ENCODE data around the gene ZDHHC19.
"Not testable (repeated sequence)": the region's sequence is repeated elsewhere in the genome, so short reads cannot be mapped to it uniquely, and the experiment has no call there.

The ZDHHC19 gene

GRCh38 chr3:196215493-196216020 is 4.4 kb upstream of the ZDHHC19 start:
- Histone ChIP-seq H3K79me2 (ENCODE audit: low read length) (no peaks in the 10 kb centered on the region), H3K4me2 (ENCODE audit: low read depth, low read length) (no peak overlapping the region), H3K9me3 (replicated peaks; ENCODE audit: insufficient read depth, low read length) (no peaks in the 10 kb centered on the region), H3K9ac (ENCODE audit: low read length) (no peak overlapping the region), H3K4me1 (ENCODE audit: low read length) (peaks cover 9% of the 10 kb centered on the region; the same call in 1 of the 2 replicates), H4K20me1 (ENCODE audit: insufficient read depth, low read length) (no peaks in the 10 kb centered on the region), H2AFZ (ENCODE audit: low read length) (no peak overlapping the region), H3K27ac (ENCODE audit: low read length) (no peak overlapping the region), H3K9me2 (replicated peaks; ENCODE audit: insufficient read depth, low read length) (no peaks in the 10 kb centered on the region), H3K4me3 (ENCODE audit: low read length) (no peak overlapping the region), H3F3A (ENCODE audit: insufficient read depth, low read length) (no peaks in the 10 kb centered on the region), H3K36me3 (replicated peaks; ENCODE audit: insufficient read depth, low read length) (no peaks in the 10 kb centered on the region), H3K27me3 (replicated peaks; ENCODE audit: insufficient read depth, low read length) (peaks cover 3% of the 10 kb centered on the region; the same call in 1 of the 2 replicates)
- TF ChIP-seq CTCF (IDR thresholded peaks at IDR 0.05; ENCODE audit: low read length): no peak
- no peak for TF ChIP-seq EZH2 (optimal IDR thresholded peaks at IDR 0.05; ENCODE audit: low read depth, low read length)
- TF ChIP-seq EZH2phosphoT487 (IDR thresholded peaks at IDR 0.05; ENCODE audit: low read length): no peak
- no peak for DNase-seq

DNA sequence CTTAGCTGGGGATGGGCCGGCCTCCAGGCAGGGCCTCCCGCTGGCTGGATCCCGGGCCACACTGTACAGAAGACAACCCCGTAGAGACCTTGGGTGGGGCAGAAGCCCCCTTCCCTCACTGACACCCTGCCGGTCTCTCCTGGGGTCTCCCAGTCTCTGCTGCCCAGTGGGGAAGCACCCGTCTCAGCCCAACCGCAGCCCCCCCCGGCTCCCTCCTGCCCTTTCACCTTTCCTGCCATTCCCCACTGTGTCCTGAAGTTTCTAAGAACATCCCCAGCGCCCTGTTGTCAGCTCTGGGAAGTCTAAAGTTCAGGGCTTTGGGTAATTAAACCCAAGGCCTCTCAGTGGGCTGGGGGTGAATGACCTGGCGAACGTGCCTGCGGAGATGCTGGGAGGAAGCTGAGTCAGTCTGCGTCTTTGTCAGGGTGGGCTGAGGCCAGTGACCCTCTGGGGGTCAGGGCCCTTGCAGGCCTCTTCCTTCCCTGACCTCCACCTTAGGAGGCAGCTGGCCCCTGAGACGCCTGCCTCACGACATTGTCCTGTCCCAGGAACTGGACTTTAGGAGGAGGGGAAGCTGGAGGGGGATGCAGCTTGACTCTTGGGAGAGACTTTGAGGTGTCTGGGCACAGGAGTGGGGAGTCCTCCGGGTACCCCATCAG is 3.7 kb upstream of the ZDHHC19 start:
- Histone ChIP-seq H3K27me3 (replicated peaks; ENCODE audit: insufficient read depth, low read length) (peaks cover 3% of the 10 kb centered on the region; the same call in 1 of the 2 replicates), H3K9me3 (replicated peaks; ENCODE audit: insufficient read depth, low read length) (no peaks in the 10 kb centered on the region), H3K27ac (ENCODE audit: low read length) (no peak overlapping the region), H3K9ac (ENCODE audit: low read length) (no peak overlapping the region), H4K20me1 (ENCODE audit: insufficient read depth, low read length) (no peaks in the 10 kb centered on the region), H3K36me3 (replicated peaks; ENCODE audit: insufficient read depth, low read length) (no peaks in the 10 kb centered on the region), H3K79me2 (ENCODE audit: low read length) (no peaks in the 10 kb centered on the region), H3F3A (ENCODE audit: insufficient read depth, low read length) (no peaks in the 10 kb centered on the region), H3K9me2 (replicated peaks; ENCODE audit: insufficient read depth, low read length) (no peaks in the 10 kb centered on the region), H2AFZ (ENCODE audit: low read length) (no peak overlapping the region), H3K4me2 (ENCODE audit: low read depth, low read length) (no peak overlapping the region), H3K4me1 (ENCODE audit: low read length) (peaks cover 9% of the 10 kb centered on the region; the same call in 1 of the 2 replicates), H3K4me3 (ENCODE audit: low read length) (no peak overlapping the region)
- DNase-seq: no peak
- TF ChIP-seq EZH2phosphoT487 (IDR thresholded peaks at IDR 0.05; ENCODE audit: low read length): no peak
- TF ChIP-seq CTCF (IDR thresholded peaks at IDR 0.05; ENCODE audit: low read length): no peak
- no peak for TF ChIP-seq EZH2 (optimal IDR thresholded peaks at IDR 0.05; ENCODE audit: low read depth, low read length)

- not testable (repeated sequence) for H3K36me3 ChIP-seq (replicated peaks; ENCODE audit: insufficient read depth, low read length)
These were observed 1.1 kb downstream of the ZDHHC19 start for GRCh38 chr3:196209944-196210672.

More at GRCh38 chr3:196209944-196210672, 1.1 kb downstream of the ZDHHC19 start:
- H3F3A ChIP-seq (ENCODE audit: insufficient read depth, low read length); H3K4me3 ChIP-seq (ENCODE audit: low read length); H3K9ac ChIP-seq (ENCODE audit: low read length); H3K9me3 ChIP-seq (replicated peaks; ENCODE audit: insufficient read depth, low read length); H3K4me2 ChIP-seq (ENCODE audit: low read depth, low read length); H3K27ac ChIP-seq (ENCODE audit: low read length); H3K27me3 ChIP-seq (replicated peaks; ENCODE audit: insufficient read depth, low read length); H3K79me2 ChIP-seq (ENCODE audit: low read length); H3K4me1 ChIP-seq (ENCODE audit: low read length); H4K20me1 ChIP-seq (ENCODE audit: insufficient read depth, low read length); H2AFZ ChIP-seq (ENCODE audit: low read length); H3K9me2 ChIP-seq (replicated peaks; ENCODE audit: insufficient read depth, low read length); DNase-seq: not testable (repeated sequence)
